ENCODE measurements around the gene PDF. TPM values are rescaled to one million over a fixed set of nuclear protein-coding genes. Genes with fewer than 3 reads are reported as not detected.

Gene PDF
- total and polyA plus RNA-seq, 2 of the 13 experiments (the other 11 are each of a cell fraction or from before 2014, with no cell fraction given): 12.4 to 48.8 TPM

DNA sequence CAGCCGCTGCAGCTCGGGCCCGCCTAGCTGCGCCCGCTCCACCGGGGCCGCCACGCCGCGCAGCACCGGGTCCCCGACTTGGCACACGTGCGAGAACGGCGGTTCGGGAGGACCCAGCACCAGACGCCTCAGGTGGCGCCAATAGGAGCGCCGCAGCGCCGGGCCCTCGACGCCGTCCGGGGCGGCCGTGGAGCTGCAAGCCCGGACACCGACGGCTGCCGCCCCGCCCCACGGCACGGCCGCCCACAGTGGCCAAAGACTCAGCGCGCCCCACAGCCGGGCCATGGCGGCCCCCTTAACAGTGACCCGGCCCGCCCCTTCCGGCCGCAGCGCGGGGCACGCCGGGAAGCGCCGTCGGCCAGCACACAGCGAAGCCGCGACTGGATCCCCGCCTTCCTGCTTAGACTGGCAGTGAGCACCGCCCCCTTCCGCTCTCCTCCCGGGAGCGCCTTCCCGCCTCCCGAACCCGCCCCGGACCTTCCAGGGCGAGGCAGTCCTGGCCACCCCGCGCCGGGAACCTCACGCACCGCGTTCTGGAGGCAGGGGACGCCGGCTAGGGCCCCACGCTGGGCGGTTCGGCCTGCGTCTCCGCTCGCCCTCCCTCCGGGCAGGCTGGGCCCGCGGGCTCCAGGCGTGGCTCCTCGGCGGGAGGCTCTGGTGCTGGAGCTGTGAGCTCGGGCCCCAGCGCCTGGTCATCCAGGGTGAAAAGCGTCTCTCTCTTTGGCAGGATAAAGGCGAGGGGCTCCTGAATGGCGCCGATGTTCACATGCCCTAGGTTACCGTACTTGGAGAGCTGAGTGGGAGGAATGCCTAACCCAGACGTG lies at the start of gene PDF (continued):
- TF ChIP-seq, protein P1, sequence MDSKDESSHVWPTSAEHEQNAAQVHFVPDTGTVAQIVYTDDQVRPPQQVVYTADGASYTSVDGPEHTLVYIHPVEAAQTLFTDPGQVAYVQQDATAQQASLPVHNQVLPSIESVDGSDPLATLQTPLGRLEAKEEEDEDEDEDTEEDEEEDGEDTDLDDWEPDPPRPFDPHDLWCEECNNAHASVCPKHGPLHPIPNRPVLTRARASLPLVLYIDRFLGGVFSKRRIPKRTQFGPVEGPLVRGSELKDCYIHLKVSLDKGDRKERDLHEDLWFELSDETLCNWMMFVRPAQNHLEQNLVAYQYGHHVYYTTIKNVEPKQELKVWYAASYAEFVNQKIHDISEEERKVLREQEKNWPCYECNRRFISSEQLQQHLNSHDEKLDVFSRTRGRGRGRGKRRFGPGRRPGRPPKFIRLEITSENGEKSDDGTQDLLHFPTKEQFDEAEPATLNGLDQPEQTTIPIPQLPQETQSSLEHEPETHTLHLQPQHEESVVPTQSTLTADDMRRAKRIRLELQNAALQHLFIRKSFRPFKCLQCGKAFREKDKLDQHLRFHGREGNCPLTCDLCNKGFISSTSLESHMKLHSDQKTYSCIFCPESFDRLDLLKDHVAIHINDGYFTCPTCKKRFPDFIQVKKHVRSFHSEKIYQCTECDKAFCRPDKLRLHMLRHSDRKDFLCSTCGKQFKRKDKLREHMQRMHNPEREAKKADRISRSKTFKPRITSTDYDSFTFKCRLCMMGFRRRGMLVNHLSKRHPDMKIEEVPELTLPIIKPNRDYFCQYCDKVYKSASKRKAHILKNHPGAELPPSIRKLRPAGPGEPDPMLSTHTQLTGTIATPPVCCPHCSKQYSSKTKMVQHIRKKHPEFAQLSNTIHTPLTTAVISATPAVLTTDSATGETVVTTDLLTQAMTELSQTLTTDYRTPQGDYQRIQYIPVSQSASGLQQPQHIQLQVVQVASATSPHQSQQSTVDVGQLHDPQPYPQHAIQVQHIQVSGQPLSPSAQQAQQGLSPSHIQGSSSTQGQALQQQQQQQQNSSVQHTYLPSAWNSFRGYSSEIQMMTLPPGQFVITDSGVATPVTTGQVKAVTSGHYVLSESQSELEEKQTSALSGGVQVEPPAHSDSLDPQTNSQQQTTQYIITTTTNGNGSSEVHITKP (CRISPR knock-in tag; IDR thresholded peaks at IDR 0.05; ENCODE audit: low read depth): no peak; the same call in 1 of the 2 replicates
- TF ChIP-seq ISX (CRISPR knock-in tag; conservative IDR thresholded peaks at IDR 0.05) (no peak), TEAD3 (CRISPR knock-in tag; optimal IDR thresholded peaks at IDR 0.05; ENCODE audit: borderline replicate concordance) (peak; percentile 44), ZNF17 (CRISPR knock-in tag; IDR thresholded peaks at IDR 0.05) (no peak), FOXC1 (CRISPR knock-in tag; IDR thresholded peaks at IDR 0.05; ENCODE audit: borderline replicate concordance) (peak; percentile 89; the same call in 1 of the 2 replicates), ZSCAN29 (CRISPR knock-in tag; conservative IDR thresholded peaks at IDR 0.05) (no peak), RFX1 (IDR thresholded peaks at IDR 0.05) (no peak), AHR (CRISPR knock-in tag; IDR thresholded peaks at IDR 0.05) (peak; percentile 76; the same call in 1 of the 2 replicates)
- TF ChIP-seq, protein P2, sequence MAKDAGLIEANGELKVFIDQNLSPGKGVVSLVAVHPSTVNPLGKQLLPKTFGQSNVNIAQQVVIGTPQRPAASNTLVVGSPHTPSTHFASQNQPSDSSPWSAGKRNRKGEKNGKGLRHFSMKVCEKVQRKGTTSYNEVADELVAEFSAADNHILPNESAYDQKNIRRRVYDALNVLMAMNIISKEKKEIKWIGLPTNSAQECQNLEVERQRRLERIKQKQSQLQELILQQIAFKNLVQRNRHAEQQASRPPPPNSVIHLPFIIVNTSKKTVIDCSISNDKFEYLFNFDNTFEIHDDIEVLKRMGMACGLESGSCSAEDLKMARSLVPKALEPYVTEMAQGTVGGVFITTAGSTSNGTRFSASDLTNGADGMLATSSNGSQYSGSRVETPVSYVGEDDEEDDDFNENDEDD (CRISPR knock-in tag; IDR thresholded peaks at IDR 0.05; ENCODE audit: borderline replicate concordance): peak; percentile 96
- TF ChIP-seq, protein P3, sequence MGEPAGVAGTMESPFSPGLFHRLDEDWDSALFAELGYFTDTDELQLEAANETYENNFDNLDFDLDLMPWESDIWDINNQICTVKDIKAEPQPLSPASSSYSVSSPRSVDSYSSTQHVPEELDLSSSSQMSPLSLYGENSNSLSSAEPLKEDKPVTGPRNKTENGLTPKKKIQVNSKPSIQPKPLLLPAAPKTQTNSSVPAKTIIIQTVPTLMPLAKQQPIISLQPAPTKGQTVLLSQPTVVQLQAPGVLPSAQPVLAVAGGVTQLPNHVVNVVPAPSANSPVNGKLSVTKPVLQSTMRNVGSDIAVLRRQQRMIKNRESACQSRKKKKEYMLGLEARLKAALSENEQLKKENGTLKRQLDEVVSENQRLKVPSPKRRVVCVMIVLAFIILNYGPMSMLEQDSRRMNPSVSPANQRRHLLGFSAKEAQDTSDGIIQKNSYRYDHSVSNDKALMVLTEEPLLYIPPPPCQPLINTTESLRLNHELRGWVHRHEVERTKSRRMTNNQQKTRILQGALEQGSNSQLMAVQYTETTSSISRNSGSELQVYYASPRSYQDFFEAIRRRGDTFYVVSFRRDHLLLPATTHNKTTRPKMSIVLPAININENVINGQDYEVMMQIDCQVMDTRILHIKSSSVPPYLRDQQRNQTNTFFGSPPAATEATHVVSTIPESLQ (CRISPR knock-in tag; conservative IDR thresholded peaks at IDR 0.05): peak; percentile 86; the same call in 1 of the 2 replicates
- TF ChIP-seq, protein P4, sequence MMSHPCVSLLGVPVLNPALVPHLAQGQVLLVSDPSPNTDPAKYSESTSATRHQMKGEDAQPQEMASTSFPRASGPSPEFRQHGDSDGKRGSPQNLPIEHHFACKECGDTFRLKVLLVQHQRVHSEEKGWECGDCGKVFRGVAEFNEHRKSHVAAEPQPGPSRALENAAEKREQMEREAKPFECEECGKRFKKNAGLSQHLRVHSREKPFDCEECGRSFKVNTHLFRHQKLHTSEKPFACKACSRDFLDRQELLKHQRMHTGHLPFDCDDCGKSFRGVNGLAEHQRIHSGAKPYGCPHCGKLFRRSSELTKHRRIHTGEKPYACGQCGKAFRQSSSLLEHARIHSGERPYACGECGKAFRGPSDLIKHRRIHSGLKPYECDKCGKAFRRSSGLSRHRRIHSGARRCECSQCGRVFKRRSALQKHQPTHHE (CRISPR knock-in tag; IDR thresholded peaks at IDR 0.05; ENCODE audit: borderline replicate concordance): peak; percentile 61
- TF ChIP-seq, protein P5, sequence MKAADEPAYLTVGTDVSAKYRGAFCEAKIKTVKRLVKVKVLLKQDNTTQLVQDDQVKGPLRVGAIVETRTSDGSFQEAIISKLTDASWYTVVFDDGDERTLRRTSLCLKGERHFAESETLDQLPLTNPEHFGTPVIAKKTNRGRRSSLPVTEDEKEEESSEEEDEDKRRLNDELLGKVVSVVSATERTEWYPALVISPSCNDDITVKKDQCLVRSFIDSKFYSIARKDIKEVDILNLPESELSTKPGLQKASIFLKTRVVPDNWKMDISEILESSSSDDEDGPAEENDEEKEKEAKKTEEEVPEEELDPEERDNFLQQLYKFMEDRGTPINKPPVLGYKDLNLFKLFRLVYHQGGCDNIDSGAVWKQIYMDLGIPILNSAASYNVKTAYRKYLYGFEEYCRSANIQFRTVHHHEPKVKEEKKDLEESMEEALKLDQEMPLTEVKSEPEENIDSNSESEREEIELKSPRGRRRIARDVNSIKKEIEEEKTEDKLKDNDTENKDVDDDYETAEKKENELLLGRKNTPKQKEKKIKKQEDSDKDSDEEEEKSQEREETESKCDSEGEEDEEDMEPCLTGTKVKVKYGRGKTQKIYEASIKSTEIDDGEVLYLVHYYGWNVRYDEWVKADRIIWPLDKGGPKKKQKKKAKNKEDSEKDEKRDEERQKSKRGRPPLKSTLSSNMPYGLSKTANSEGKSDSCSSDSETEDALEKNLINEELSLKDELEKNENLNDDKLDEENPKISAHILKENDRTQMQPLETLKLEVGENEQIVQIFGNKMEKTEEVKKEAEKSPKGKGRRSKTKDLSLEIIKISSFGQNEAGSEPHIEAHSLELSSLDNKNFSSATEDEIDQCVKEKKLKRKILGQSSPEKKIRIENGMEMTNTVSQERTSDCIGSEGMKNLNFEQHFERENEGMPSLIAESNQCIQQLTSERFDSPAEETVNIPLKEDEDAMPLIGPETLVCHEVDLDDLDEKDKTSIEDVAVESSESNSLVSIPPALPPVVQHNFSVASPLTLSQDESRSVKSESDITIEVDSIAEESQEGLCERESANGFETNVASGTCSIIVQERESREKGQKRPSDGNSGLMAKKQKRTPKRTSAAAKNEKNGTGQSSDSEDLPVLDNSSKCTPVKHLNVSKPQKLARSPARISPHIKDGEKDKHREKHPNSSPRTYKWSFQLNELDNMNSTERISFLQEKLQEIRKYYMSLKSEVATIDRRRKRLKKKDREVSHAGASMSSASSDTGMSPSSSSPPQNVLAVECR (CRISPR knock-in tag; IDR thresholded peaks at IDR 0.05; ENCODE audit: borderline replicate concordance): peak; percentile 86; the same call in 1 of the 2 replicates
- TF ChIP-seq, protein P6, sequence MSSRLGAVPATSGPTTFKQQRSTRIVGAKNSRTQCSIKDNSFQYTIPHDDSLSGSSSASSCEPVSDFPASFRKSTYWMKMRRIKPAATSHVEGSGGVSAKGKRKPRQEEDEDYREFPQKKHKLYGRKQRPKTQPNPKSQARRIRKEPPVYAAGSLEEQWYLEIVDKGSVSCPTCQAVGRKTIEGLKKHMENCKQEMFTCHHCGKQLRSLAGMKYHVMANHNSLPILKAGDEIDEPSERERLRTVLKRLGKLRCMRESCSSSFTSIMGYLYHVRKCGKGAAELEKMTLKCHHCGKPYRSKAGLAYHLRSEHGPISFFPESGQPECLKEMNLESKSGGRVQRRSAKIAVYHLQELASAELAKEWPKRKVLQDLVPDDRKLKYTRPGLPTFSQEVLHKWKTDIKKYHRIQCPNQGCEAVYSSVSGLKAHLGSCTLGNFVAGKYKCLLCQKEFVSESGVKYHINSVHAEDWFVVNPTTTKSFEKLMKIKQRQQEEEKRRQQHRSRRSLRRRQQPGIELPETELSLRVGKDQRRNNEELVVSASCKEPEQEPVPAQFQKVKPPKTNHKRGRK (CRISPR knock-in tag; IDR thresholded peaks at IDR 0.05): 0 out of 2 replicates have a peak, but pooled peaks have one; percentile 87
